ENCODE measurements around the gene TMEM89. TPM values are rescaled to one million over a fixed set of nuclear protein-coding genes. Genes with fewer than 3 reads are reported as not detected.

The TMEM89 gene
- total RNA-seq, 1 experiment from 2014 or later = not detected

- H3K4me1 ChIP-seq (ENCODE audit: control insufficient read depth, insufficient read depth, low read length) = peaks cover 17% of the 10 kb centered on the region
- TF ChIP-seq SIN3A (IDR thresholded peaks at IDR 0.05; ENCODE audit: borderline replicate concordance, insufficient read depth, low read depth, low read length) (no peak), CTCF (IDR thresholded peaks at IDR 0.05) (no peak), POLR2AphosphoS5 (IDR thresholded peaks at IDR 0.05; ENCODE audit: low read depth, low read length) (no peak), TCF7L2 (IDR thresholded peaks at IDR 0.05; ENCODE audit: low read depth, low read length) (no peak), REST (IDR thresholded peaks at IDR 0.05; ENCODE audit: insufficient read depth in 1 of 2, low read depth in 2 of 2, low read length in 1 of 2) (no peak)
- TSS peak; percentile 50 for BruUV-seq (replicated peaks)
- POLR2A ChIA-PET = no interaction called here
- H3K9me3 ChIP-seq (ENCODE audit: control insufficient read depth, insufficient read depth, low read depth, low read length) = no peaks in the 10 kb centered on the region
- DNase-seq (ENCODE audit: low read depth, low spot score) = no peak
- H3K27me3 ChIP-seq (ENCODE audit: control insufficient read depth, insufficient read depth, low read length) = no peaks in the 10 kb centered on the region
- in situ Hi-C loops (cut with HindIII; ENCODE audit: low pct_unique_long_range_greater_than_20kb, low sequenced_read_pairs) (no loop called here), intact Hi-C loops (cut with micrococcal nuclease; ENCODE audit: unreplicated experiment) (no loop called here)
- H3K36me3 ChIP-seq (ENCODE audit: control insufficient read depth, insufficient read depth, low read length) = no peaks in the 10 kb centered on the region
- no peak overlapping the region for H3K4me3 ChIP-seq (ENCODE audit: low read depth in 2 of 2, low read length in 2 of 2)
- CTCF ChIA-PET = no interaction called here
- no peak overlapping the region for H3K27ac ChIP-seq (ENCODE audit: low read length)
- ATAC-seq = no peak
Measured at GRCh38 chr3:48592519-48593087, 29.0 kb downstream of the TMEM89 start.

GRCh38 chr3:48591886-48592518 is 29.6 kb downstream of the TMEM89 start:
- H3K4me3 ChIP-seq (ENCODE audit: low read depth in 2 of 2, low read length in 2 of 2) = no peak overlapping the region
- H3K4me1 ChIP-seq (ENCODE audit: control insufficient read depth, insufficient read depth, low read length) = peaks cover 16% of the 10 kb centered on the region
- in situ Hi-C loops (cut with HindIII; ENCODE audit: low pct_unique_long_range_greater_than_20kb, low sequenced_read_pairs) = no loop called here
- no peak overlapping the region for H3K27ac ChIP-seq (ENCODE audit: low read length)
- no peaks in the 10 kb centered on the region for H3K9me3 ChIP-seq (ENCODE audit: control insufficient read depth, insufficient read depth, low read depth, low read length)
- ChIA-PET CTCF (no interaction called here), POLR2A (no interaction called here)
- H3K27me3 ChIP-seq (ENCODE audit: control insufficient read depth, insufficient read depth, low read length) = no peaks in the 10 kb centered on the region
- no TSS peak for BruUV-seq (replicated peaks)
- DNase-seq (ENCODE audit: low read depth, low spot score) (no peak), ATAC-seq (no peak)
- TF ChIP-seq TCF7L2 (IDR thresholded peaks at IDR 0.05; ENCODE audit: low read depth, low read length) (no peak), POLR2AphosphoS5 (IDR thresholded peaks at IDR 0.05; ENCODE audit: low read depth, low read length) (no peak), SIN3A (IDR thresholded peaks at IDR 0.05; ENCODE audit: borderline replicate concordance, insufficient read depth, low read depth, low read length) (no peak), CTCF (IDR thresholded peaks at IDR 0.05) (no peak), REST (IDR thresholded peaks at IDR 0.05; ENCODE audit: insufficient read depth in 1 of 2, low read depth in 2 of 2, low read length in 1 of 2) (no peak)
- intact Hi-C loops (cut with micrococcal nuclease; ENCODE audit: unreplicated experiment) = no loop called here
- H3K36me3 ChIP-seq (ENCODE audit: control insufficient read depth, insufficient read depth, low read length) = no peaks in the 10 kb centered on the region

Data from Panc1 (cell line).